HG03342 (cell line): ENCODE results near the gene PHF21A.
"Not testable (repeated sequence)": the region's sequence is repeated elsewhere in the genome, so short reads cannot be mapped to it uniquely, and the experiment has no call there.

Experiments
- ATAC-seq: cut with Tn5 transposase; IDR thresholded peaks from one replicate; pipeline ENCODE4 v1.9.1; 2021; ENCODE audit warnings: mild to moderate bottlenecking, moderate library complexity; ENCODE audit not compliant: unreplicated experiment

Gene PHF21A

GRCh38 chr11:46038529-46038928 is 82.7 kb downstream of the PHF21A start:
- ATAC-seq: no peak

- ATAC-seq: no peak
Measured at GRCh38 chr11:46036969-46037368, 84.3 kb downstream of the PHF21A start.

DNA sequence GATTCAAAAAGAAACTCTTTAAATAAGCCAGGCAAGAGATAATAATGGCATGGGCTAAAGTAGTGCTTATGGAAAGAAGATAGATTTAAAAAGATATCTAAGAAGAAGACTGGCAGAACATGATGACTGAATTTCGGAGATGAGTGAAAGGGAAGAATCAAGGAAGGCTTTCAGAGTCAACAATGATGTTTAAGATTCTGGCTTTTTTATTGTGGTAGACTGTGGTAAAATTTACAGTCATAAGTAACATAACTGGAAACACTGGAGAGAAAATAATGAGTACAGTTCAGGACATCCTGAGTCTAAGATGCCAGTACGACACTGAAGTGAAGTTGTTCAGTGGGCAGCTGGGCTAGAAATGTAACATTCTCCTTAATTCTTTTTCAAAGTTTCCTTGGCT is 85.2 kb downstream of the PHF21A start:
- no peak for ATAC-seq

- no peak for ATAC-seq
Measured at GRCh38 chr11:46034041-46034440, 87.2 kb downstream of the PHF21A start.

- no peak for ATAC-seq
Measured at GRCh38 chr11:46026606-46027293, 94.5 kb downstream of the PHF21A start.

DNA sequence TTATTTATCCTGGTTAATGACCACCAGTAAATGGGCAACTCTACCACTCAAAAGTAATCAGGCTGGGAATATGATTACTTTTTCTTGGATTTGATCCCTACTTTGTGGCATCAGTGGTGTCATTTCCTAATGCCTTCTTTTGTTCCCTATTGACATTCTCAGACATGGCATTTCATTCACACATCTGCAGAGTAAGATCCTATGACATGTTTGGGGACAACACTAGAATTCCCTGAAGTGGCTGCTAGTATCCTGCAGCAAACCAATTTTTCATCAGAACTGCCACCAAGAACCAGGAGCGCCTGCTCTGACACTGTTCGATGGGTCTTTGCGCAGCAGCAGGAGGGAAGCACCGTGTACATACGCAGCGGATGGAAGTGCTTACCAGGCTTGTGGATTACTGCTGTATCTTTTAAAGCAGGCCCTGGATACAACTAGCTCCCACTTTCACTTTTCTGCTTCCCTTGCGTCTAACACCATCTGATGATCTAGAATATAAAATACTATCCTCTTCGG is 101.1 kb downstream of the PHF21A start:
- no peak for ATAC-seq

GRCh38 chr11:46018651-46019050 is 102.6 kb downstream of the PHF21A start:
- no peak for ATAC-seq

GRCh38 chr11:46017341-46017740 is 103.9 kb downstream of the PHF21A start:
- ATAC-seq: no peak

- ATAC-seq: no peak
Measured at GRCh38 chr11:46015941-46016340, 105.3 kb downstream of the PHF21A start.

DNA sequence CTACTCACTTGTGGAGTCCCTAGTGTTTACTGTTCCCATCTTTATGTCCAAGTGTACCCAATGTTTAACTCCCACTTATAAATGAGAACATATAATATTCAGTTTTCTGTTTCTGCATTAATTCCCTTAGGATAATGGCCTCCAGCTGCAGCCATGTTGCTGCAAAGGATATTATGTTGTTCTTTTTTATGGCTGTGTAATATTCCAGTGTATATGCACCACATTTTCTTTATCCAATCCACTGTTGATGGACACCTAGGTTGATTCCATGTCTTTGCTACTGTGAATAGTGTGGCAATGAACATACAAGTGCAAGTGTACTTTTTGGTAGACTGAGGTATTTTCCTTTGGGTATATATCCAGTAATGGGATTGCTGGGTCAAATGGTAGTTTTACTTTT is 107.1 kb downstream of the PHF21A start:
- ATAC-seq: not testable (repeated sequence)

DNA sequence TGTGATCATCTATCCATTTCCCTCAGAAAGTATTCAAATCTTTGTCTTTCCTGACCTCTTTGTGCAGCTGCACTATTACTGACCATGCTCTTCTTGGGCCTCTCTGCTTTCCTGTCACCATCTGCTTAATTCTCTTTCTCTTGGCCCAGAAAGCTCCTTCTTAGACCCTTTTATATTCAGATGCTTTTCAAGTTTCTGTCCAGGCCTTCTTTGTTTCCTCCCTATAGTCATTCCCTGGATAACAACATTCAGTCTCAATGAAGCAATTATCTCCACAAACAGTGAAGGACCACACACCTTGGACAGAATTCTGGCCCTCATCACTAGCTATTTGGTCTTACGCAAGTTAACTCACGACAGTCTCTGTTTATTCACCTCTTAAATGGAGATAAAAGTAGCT is 109.1 kb downstream of the PHF21A start:
- ATAC-seq: no peak

GRCh38 chr11:46010100-46010499 is 111.2 kb downstream of the PHF21A start:
- ATAC-seq: no peak

DNA sequence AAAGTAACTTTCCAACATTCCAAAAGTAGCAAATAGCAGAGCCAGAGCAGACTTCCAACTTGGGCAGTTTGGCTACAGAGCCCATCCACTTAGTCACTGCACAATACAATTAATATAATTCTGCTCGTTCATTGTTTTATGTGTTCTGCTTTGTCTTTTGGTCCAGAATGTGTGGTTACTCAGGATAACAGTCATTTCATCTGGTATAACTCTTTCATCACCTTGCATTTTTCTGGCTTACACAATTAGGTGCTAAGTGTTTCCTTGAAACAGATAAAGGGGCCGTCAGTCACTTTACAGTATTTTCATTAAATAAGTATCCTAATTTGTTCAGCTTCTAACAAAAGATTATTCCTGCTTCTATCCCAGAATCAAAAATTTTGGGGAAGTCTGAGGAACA is 111.6 kb downstream of the PHF21A start:
- no peak for ATAC-seq

GRCh38 chr11:46006418-46007070 is 114.7 kb downstream of the PHF21A start:
- peak; percentile 65 for ATAC-seq

GRCh38 chr11:46003572-46003971 is 117.7 kb downstream of the PHF21A start:
- ATAC-seq: no peak

DNA sequence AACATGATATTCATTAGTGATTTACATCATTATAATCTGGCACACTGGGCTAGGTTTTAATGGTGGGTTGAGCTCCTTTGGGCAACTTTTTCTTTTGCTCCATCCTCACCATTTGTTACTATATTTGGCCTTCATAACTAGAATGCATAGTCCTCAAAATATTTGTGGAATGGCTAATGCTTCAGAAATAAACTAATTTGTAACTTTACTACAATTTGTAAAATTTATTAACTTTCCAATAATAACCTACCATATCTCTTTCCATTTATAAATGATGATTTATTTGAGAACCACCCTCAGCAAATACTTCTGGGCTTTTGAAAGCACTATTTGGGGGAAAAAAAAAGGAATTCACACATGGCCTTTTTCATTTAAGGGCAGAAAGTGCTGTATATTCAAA is 119.1 kb downstream of the PHF21A start:
- no peak for ATAC-seq

GRCh38 chr11:46001448-46001914 is 119.8 kb downstream of the PHF21A start:
- ATAC-seq: no peak

DNA sequence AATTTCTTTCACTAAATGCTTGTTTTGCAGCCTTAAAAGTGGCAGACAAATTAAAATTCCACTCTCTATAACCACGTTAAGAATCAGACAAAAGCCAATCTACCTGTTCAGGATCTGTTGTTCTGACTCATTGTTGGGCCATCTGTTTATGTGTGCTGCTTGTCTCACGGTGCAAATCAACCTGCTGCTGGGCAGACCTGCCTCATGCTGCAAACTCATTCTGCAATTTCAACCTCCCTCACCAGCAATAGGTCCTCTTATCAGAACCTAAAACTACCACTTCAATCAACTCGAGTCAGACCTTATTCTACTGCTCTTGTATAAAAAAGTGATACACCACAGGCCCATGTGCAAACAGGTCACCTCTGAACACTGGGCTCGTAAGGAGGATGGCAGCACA is 123.7 kb downstream of the PHF21A start:
- no peak for ATAC-seq

GRCh38 chr11:45995342-45995734 is 125.9 kb downstream of the PHF21A start:
- ATAC-seq: no peak

DNA sequence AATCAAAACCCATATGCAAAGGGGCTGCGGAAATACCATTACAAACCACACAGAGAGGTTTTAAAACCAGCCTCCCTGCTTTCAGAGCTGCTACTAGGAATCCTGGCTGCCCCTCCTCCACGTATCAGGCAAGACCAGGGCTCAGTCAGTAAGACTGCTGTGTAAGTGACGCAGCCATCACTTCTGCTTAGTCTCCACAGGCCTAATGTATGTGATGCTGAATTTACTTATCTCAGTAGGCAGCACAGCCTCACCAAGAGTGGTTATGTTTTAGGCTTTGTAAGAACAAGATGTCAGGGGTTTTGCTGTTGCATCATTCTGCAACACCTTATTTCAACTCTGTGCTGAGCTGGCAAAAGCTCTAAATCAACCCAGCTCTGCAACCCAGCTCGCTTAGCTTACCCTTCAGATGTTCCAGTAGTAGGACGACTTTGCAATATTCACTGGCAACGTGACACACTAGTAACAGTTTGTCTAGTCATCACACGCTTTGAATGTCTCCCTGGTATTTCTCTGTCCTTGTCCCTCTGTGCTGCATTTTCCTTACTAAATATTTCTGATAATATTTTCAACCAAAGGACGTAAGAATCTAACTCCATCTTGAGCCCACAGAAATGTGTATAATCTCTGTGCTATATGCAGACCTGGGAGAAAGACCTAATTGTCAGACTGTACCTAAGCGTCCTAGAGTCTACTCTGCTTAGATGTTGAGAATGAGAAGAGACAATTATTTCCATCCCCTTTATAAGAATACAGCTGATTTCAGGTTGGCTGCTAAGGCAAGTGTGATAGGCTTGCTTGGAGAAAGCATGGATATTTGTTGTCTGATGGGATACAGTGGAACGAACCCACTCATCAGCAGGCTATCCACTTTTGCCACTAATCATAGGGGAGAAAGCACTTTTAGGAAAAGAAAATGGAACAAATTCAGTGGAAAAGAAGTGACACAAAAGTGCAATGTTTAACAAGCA is 126.6 kb downstream of the PHF21A start:
- ATAC-seq: no peak

- ATAC-seq: no peak
Measured at GRCh38 chr11:45993531-45994001, 127.7 kb downstream of the PHF21A start.
